Tibial nerve (tissue), 4 donors: ENCODE data around the gene CCDC14. TPM values are rescaled to one million over a fixed set of nuclear protein-coding genes. Genes with fewer than 3 reads are reported as not detected.

Experiments
- DNase-seq, 2 donors: peaks; one replicate each; pipeline ENCODE4 v3.0.0-alpha.2; 2019; ENCODE audit warnings: low spot score in 2 of 2
- H3K27ac ChIP-seq, 4 donors: fragments of 200-600 bp; sonication (generic) in 3 of 4; one replicate each; pipeline ENCODE4 v1.5.1; 2017 to 2019; ENCODE audit warnings: mild to moderate bottlenecking in 1 of 4
- H3K27me3 ChIP-seq, 2 donors: fragments of 200-600 bp; sonication (generic) in 1 of 2; one replicate each; pipeline versions ENCODE4 v1.5.1 to v1.6.0; 2017 to 2019
- H3K36me3 ChIP-seq, 3 donors: fragments of 200-600 bp; sonication (generic); one replicate each; pipeline ENCODE4 v1.5.1; 2018 to 2019
- H3K4me1 ChIP-seq, 4 donors: fragments of 200-600 bp; sonication (generic) in 3 of 4; one replicate each; pipeline ENCODE4 v1.5.1; 2017 to 2019
- H3K4me3 ChIP-seq, 4 donors: fragments of 200-600 bp; sonication (generic) in 3 of 4; one replicate each; pipeline ENCODE4 v1.5.1; 2017 to 2019; ENCODE audit warnings: mild to moderate bottlenecking in 1 of 4, moderate library complexity in 1 of 4
- H3K9me3 ChIP-seq, 4 donors: fragments of 200-600 bp; sonication (generic) in 3 of 4; one replicate each; pipeline ENCODE4 v1.5.1; 2017 to 2019
- EP300 ChIP-seq, 2 donors: sonication (generic); formaldehyde crosslinking; IDR thresholded peaks; one replicate each; pipeline ENCODE4 v1.6.1; 2017; ENCODE audit warnings: antibody characterized with exemption in 2 of 2, mild to moderate bottlenecking in 1 of 2
- POLR2A ChIP-seq, 2 donors: fragments of 450-650 bp; IDR thresholded peaks; one replicate each; pipeline ENCODE4 v1.6.1; 2017; ENCODE audit warnings: antibody characterized with exemption in 2 of 2, mild to moderate bottlenecking in 2 of 2, moderate library complexity in 2 of 2
- WGBS, 2 donors: methylation state at CpG; one replicate each; pipeline ENCODE4 v1.1.5; 2018; 5-methylcytosine and 5-hydroxymethylcytosine counted together
- total RNA-seq, 4 donors: library from RNA; depleted of rRNA; stranded (reverse); fragments of >200 nt; gene quantifications; one replicate each; pipeline ENCODE4 v1.1.0, GENCODE V29; 2016
- TF ChIP-seq, protein P1 (sequence below), 5 experiments: fragments of 200-600 bp in 3 of 5; fragments of 450-650 bp in 2 of 5; sonication (generic) in 3 of 5; IDR thresholded peaks; one replicate each; pipeline ENCODE4 v1.5.1; 2016 to 2019; ENCODE audit warnings: antibody characterized with exemption in 5 of 5, mild to moderate bottlenecking in 3 of 5, moderate library complexity in 2 of 5

Gene CCDC14
- total RNA-seq, 4 donors from 2014 or later, result 31.5 to 41.8 (median 39.9) TPM

DNA sequence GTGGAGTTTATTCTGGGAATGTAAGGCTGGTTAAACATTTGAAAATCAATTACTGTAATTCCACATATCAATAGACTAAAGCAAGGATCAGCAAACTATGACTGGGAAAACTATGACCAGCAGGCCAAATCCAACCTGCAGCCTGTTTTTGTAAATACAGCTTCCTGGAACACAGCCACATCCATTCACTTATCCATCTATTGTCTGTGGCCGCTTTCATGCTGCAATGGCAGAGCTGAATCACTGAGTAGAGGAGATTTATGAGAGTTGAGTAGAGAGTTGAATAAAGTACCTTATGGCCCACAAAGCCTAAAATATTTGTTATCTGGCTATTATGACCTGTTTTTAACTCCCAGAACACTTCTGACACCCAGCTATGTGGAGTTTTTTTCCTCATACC lies 89.1 kb downstream of the CCDC14 start:
- no peaks in the 10 kb centered on the region for H3K36me3 ChIP-seq
- 58 to 77% methylated on average over 1 of the region's 1 CpG for WGBS, 2 donors
- DNase-seq, result no peak
- TF ChIP-seq, protein P1, sequence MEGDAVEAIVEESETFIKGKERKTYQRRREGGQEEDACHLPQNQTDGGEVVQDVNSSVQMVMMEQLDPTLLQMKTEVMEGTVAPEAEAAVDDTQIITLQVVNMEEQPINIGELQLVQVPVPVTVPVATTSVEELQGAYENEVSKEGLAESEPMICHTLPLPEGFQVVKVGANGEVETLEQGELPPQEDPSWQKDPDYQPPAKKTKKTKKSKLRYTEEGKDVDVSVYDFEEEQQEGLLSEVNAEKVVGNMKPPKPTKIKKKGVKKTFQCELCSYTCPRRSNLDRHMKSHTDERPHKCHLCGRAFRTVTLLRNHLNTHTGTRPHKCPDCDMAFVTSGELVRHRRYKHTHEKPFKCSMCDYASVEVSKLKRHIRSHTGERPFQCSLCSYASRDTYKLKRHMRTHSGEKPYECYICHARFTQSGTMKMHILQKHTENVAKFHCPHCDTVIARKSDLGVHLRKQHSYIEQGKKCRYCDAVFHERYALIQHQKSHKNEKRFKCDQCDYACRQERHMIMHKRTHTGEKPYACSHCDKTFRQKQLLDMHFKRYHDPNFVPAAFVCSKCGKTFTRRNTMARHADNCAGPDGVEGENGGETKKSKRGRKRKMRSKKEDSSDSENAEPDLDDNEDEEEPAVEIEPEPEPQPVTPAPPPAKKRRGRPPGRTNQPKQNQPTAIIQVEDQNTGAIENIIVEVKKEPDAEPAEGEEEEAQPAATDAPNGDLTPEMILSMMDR (IDR thresholded peaks at IDR 0.05), result no peak
- TF ChIP-seq EP300 (IDR thresholded peaks at IDR 0.05), result no peak
- no peaks in the 10 kb centered on the region for H3K9me3 ChIP-seq
- no peak overlapping the region for H3K4me3 ChIP-seq
- no peaks in the 10 kb centered on the region for H3K4me1 ChIP-seq
- H3K27me3 ChIP-seq, result no peaks in the 10 kb centered on the region
- no peak overlapping the region for H3K27ac ChIP-seq

DNA sequence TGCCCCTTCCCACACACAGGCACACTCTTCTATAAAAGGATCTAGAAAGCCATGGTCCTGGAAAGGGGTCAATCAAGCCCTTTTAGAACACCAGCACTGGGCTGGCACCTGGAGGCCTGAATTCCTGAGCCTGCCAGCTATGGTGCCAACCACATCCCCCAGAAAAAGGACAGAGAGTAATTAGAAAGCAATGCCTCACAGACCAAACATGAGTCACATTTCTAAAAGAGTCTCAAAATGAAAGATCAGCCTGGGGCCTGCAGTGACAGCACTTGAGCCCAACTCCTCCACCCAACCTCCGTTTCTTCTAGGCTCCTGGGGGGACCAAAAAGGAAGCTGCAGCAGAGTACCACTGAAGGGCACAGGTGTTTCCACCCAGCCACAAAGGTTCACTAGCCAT lies 91.0 kb downstream of the CCDC14 start:
- peaks cover 0 to 5% (median 0%) of the 10 kb centered on the region in 4 donors for H3K9me3 ChIP-seq
- TF ChIP-seq POLR2A (IDR thresholded peaks at IDR 0.05), result no peak
- TF ChIP-seq, protein P1 (IDR thresholded peaks at IDR 0.05), result no peak
- TF ChIP-seq EP300 (IDR thresholded peaks at IDR 0.05), result no peak
- no peaks in the 10 kb centered on the region for H3K36me3 ChIP-seq
- no peaks in the 10 kb centered on the region for H3K27me3 ChIP-seq
- H3K27ac ChIP-seq, result no peak overlapping the region
- 73 to 93% methylated on average over 1 of the region's 1 CpG for WGBS, 2 donors
- H3K4me3 ChIP-seq, result no peak overlapping the region
- H3K4me1 ChIP-seq, result no peaks in the 10 kb centered on the region
- DNase-seq, result no peak

DNA sequence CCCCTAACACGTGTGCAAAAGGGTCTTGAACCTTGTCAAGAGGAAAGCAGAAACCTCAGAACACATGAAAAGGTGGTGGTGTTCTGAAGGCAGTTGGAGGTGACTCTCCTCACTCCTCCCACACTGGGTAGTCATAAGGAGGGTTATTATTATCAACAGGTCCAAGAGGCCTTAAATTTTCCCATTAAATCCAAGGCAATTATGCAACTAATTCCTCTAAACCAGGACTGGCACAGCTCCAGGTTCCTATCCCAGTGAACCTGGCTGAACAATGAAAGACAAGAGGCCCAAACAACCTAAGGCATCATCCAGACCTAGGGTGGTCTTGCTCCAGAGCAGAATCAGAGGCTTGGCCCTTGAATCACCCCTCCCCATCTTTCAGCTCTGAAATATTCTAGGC lies 91.9 kb downstream of the CCDC14 start:
- Histone ChIP-seq H3K9me3 (peaks cover 0 to 5% (median 0%) of the 10 kb centered on the region in 4 donors), H3K27ac (no peak overlapping the region), H3K36me3 (no peaks in the 10 kb centered on the region), H3K4me1 (no peaks in the 10 kb centered on the region), H3K27me3 (no peaks in the 10 kb centered on the region), H3K4me3 (no peak overlapping the region)
- no peak for DNase-seq
- TF ChIP-seq EP300 (IDR thresholded peaks at IDR 0.05), result no peak
- TF ChIP-seq, protein P1 (IDR thresholded peaks at IDR 0.05), result no peak
- no peak for TF ChIP-seq POLR2A (IDR thresholded peaks at IDR 0.05)
- WGBS, 2 donors, result 53 to 79% methylated on average over 1 of the region's 1 CpG

DNA sequence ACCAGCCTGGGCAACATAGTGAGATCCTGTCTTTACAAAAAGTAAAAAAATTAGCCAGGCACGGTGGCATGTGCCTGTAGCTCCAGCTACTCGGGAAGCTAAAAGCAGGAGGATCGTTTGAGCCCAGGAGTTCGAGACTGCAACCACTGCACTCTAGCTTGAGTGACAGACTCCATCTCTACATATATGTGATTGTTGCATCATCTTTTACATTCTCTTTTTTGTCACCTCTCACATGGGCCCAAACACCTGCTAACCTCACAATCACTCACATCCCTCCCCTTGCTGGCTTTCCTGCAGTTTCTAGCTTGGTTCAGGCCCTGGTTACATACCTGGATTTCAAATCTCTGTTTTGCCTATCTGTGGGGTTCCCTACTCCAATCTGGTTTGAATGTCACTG lies 96.3 kb downstream of the CCDC14 start:
- WGBS, 2 donors, result 94 to 96% methylated on average over 4 of the region's 4 CpGs
- TF ChIP-seq POLR2A (IDR thresholded peaks at IDR 0.05), result no peak
- TF ChIP-seq, protein P1 (IDR thresholded peaks at IDR 0.05), result no peak
- no peak for TF ChIP-seq EP300 (IDR thresholded peaks at IDR 0.05)
- no peaks in the 10 kb centered on the region for H3K36me3 ChIP-seq
- no peak overlapping the region for H3K4me3 ChIP-seq
- no peak for DNase-seq
- peaks cover 0 to 5% (median 0%) of the 10 kb centered on the region in 4 donors for H3K9me3 ChIP-seq
- H3K27me3 ChIP-seq, result no peaks in the 10 kb centered on the region
- no peaks in the 10 kb centered on the region for H3K4me1 ChIP-seq
- no peak overlapping the region for H3K27ac ChIP-seq

Other genes with a start within 250 kb of the CCDC14 start
- 10 to 100 TPM; 32.0 to 81.2 (median 61.5) TPM for gene MYLK, start 76.9 kb downstream of the CCDC14 start, total RNA-seq
- not detected for gene ROPN1, start 30.9 kb upstream of the CCDC14 start, total RNA-seq
- gene KALRN, start 72.1 kb upstream of the CCDC14 start, total RNA-seq, result 10 to 100 TPM; 19.2 to 97.7 (median 49.4) TPM